Measurements from ENCODE around the gene CLIP3. TPM values are rescaled to one million over a fixed set of nuclear protein-coding genes. Genes with fewer than 3 reads are reported as not detected.

Gene CLIP3
- total and polyA plus RNA-seq, 8 donors, result 1.2 to 9.1 (median 3.1) TPM

DNA sequence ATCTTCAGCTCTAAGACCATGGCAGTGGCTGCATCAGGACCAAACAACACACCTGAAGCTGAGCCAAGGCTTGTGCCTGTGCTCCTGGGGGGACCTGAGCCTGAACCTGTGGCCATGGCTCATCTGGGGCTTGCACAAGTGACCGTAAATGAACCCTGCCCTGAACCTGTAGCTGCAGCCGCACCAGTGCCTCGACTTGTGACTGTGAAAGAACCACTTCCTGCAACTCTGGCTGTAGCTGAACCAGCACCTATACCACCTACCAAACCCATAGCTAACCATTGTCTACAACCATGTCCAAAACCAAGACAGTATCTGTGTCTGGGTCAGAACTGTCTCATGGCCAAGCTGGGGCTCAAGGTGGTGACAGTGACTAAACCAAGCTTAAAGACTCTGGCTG lies 65.9 kb downstream of the CLIP3 start:
- WGBS, 2 donors, result 67% methylated on average over 3 of the region's 3 CpGs
- Histone ChIP-seq H3K9me3 (no peaks in the 10 kb centered on the region), H3K36me3 (no peaks in the 10 kb centered on the region), H3K4me3 (no peak overlapping the region), H3K4me1 (no peaks in the 10 kb centered on the region), H3K27me3 (no peaks in the 10 kb centered on the region), H3K27ac (no peak overlapping the region)
- no peak for ATAC-seq
- TF ChIP-seq, protein P1, sequence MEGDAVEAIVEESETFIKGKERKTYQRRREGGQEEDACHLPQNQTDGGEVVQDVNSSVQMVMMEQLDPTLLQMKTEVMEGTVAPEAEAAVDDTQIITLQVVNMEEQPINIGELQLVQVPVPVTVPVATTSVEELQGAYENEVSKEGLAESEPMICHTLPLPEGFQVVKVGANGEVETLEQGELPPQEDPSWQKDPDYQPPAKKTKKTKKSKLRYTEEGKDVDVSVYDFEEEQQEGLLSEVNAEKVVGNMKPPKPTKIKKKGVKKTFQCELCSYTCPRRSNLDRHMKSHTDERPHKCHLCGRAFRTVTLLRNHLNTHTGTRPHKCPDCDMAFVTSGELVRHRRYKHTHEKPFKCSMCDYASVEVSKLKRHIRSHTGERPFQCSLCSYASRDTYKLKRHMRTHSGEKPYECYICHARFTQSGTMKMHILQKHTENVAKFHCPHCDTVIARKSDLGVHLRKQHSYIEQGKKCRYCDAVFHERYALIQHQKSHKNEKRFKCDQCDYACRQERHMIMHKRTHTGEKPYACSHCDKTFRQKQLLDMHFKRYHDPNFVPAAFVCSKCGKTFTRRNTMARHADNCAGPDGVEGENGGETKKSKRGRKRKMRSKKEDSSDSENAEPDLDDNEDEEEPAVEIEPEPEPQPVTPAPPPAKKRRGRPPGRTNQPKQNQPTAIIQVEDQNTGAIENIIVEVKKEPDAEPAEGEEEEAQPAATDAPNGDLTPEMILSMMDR (IDR thresholded peaks at IDR 0.05), result no peak
- intact Hi-C loops (cut with DNase I), result no loop called here
- no peak for DNase-seq
- no peak for FAIRE-seq

Other genes starting within 250 kb of the CLIP3 start
- 1 to 10 TPM in 5 of 6 donors, under 1 TPM in 1; 0.95 to 6.4 (median 2.7) TPM for gene PRODH2, start 220.0 kb downstream of the CLIP3 start, total RNA-seq
- 10 to 100 TPM; 13.8 to 21.5 TPM for gene PRODH2, start 220.0 kb downstream of the CLIP3 start, polyA plus RNA-seq
- gene NPHS1, start 180.4 kb downstream of the CLIP3 start, total RNA-seq, result 10 to 100 TPM; 11.5 to 21.3 (median 15.1) TPM
- 10 to 100 TPM; 17.1 to 32.3 TPM for gene NPHS1, start 180.4 kb downstream of the CLIP3 start, polyA plus RNA-seq
- gene KIRREL2, start 176.0 kb downstream of the CLIP3 start, total RNA-seq, result 10 to 100 TPM; 28.5 to 89.0 (median 47.9) TPM
- 10 to 100 TPM; 38.1 to 49.7 TPM for gene KIRREL2, start 176.0 kb downstream of the CLIP3 start, polyA plus RNA-seq
- gene APLP1, start 164.3 kb downstream of the CLIP3 start, total RNA-seq, result 10 to 100 TPM; 39.2 to 71.8 (median 47.1) TPM
- 100 to 1,000 TPM; 100 to 154 TPM for gene APLP1, start 164.3 kb downstream of the CLIP3 start, polyA plus RNA-seq
- gene NFKBID, start 132.3 kb downstream of the CLIP3 start, total RNA-seq, result 10 to 100 TPM in 1 of 6 donors, 1 to 10 TPM in 5; 3.1 to 10.4 (median 4.2) TPM
- gene NFKBID, start 132.3 kb downstream of the CLIP3 start, polyA plus RNA-seq, result 10 to 100 TPM; 15.7 to 16.7 TPM
- 1 to 10 TPM in 4 of 6 donors, under 1 TPM in 2; 0.46 to 7.4 (median 1.7) TPM for gene HCST, start 130.3 kb downstream of the CLIP3 start, total RNA-seq
- gene HCST, start 130.3 kb downstream of the CLIP3 start, polyA plus RNA-seq, result 10 to 100 TPM in 1 of 2 donors, 1 to 10 TPM in 1; 2.3 to 10.2 TPM
- gene TYROBP, start 124.6 kb downstream of the CLIP3 start, total RNA-seq, result 10 to 100 TPM in 3 of 6 donors, 1 to 10 TPM in 3; 2.5 to 73.8 (median 11.0) TPM
- 10 to 100 TPM; 17.4 to 22.8 TPM for gene TYROBP, start 124.6 kb downstream of the CLIP3 start, polyA plus RNA-seq
- gene LRFN3, start 96.5 kb downstream of the CLIP3 start, total RNA-seq, result 1 to 10 TPM; 4.9 to 9.8 (median 6.2) TPM
- 1 to 10 TPM; 6.7 to 7.6 TPM for gene LRFN3, start 96.5 kb downstream of the CLIP3 start, polyA plus RNA-seq
- 10 to 100 TPM in 5 of 6 donors, 1 to 10 TPM in 1; 8.7 to 16.6 (median 10.8) TPM for gene SDHAF1, start 37.7 kb downstream of the CLIP3 start, total RNA-seq
- gene SDHAF1, start 37.7 kb downstream of the CLIP3 start, polyA plus RNA-seq, result 10 to 100 TPM; 15.8 to 21.0 TPM
- 1 to 10 TPM; 2.6 to 5.9 (median 4.3) TPM for gene SYNE4, start 24.1 kb downstream of the CLIP3 start, total RNA-seq
- 10 to 100 TPM in 1 of 2 donors, 1 to 10 TPM in 1; 7.3 to 14.3 TPM for gene SYNE4, start 24.1 kb downstream of the CLIP3 start, polyA plus RNA-seq
- gene ALKBH6, start 18.7 kb downstream of the CLIP3 start, total RNA-seq, result 10 to 100 TPM in 1 of 6 donors, 1 to 10 TPM in 5; 2.6 to 10.9 (median 4.9) TPM
- 10 to 100 TPM; 15.4 to 22.8 TPM for gene ALKBH6, start 18.7 kb downstream of the CLIP3 start, polyA plus RNA-seq
- gene THAP8, start 21.4 kb upstream of the CLIP3 start, total RNA-seq, result 1 to 10 TPM in 5 of 6 donors, under 1 TPM in 1; 0.88 to 2.7 (median 1.8) TPM
- 1 to 10 TPM; 3.0 to 3.2 TPM for gene THAP8, start 21.4 kb upstream of the CLIP3 start, polyA plus RNA-seq
- under 1 TPM; 0.12 to 0.47 (median 0.26) TPM for gene WDR62, start 22.0 kb upstream of the CLIP3 start, total RNA-seq
- gene WDR62, start 22.0 kb upstream of the CLIP3 start, polyA plus RNA-seq, result under 1 TPM; 0.42 to 0.49 TPM
- gene OVOL3, start 78.3 kb upstream of the CLIP3 start, total RNA-seq, result not detected
- not detected for gene OVOL3, start 78.3 kb upstream of the CLIP3 start, polyA plus RNA-seq
- gene POLR2I, start 82.0 kb upstream of the CLIP3 start, total RNA-seq, result 10 to 100 TPM; 29.8 to 40.6 (median 35.3) TPM
- 10 to 100 TPM; 45.7 to 58.0 TPM for gene POLR2I, start 82.0 kb upstream of the CLIP3 start, polyA plus RNA-seq
- gene TBCB, start 82.6 kb upstream of the CLIP3 start, total RNA-seq, result 10 to 100 TPM; 22.3 to 65.0 (median 32.3) TPM
- 100 to 1,000 TPM in 1 of 2 donors, 10 to 100 TPM in 1; 72.6 to 131 TPM for gene TBCB, start 82.6 kb upstream of the CLIP3 start, polyA plus RNA-seq
- 100 to 1,000 TPM; 124 to 273 (median 175) TPM for gene CAPNS1, start 107.2 kb upstream of the CLIP3 start, total RNA-seq
- 100 to 1,000 TPM; 260 to 271 TPM for gene CAPNS1, start 107.2 kb upstream of the CLIP3 start, polyA plus RNA-seq
- gene COX7A1, start 119.6 kb upstream of the CLIP3 start, total RNA-seq, result 10 to 100 TPM in 5 of 6 donors, 1 to 10 TPM in 1; 4.1 to 25.3 (median 15.1) TPM
- gene COX7A1, start 119.6 kb upstream of the CLIP3 start, polyA plus RNA-seq, result 10 to 100 TPM; 13.6 to 31.0 TPM
- gene ZNF565, start 181.8 kb upstream of the CLIP3 start, total RNA-seq, result 1 to 10 TPM; 2.1 to 3.5 (median 2.6) TPM
- gene ZNF565, start 181.8 kb upstream of the CLIP3 start, polyA plus RNA-seq, result 1 to 10 TPM; 2.4 to 2.8 TPM
- gene ZNF146, start 182.2 kb upstream of the CLIP3 start, total RNA-seq, result 10 to 100 TPM; 15.0 to 35.2 (median 23.1) TPM
- gene ZNF146, start 182.2 kb upstream of the CLIP3 start, polyA plus RNA-seq, result 10 to 100 TPM in 1 of 2 donors, 1 to 10 TPM in 1; 9.3 to 18.6 TPM